GM10266 (cell line): Measurements from ENCODE around the gene ZFYVE28.

Experiments
- DNase-seq: peaks from one replicate; pipeline ENCODE4 v3.0.0; 2012; ENCODE audit errors: extremely low spot score
- TF ChIP-seq, protein P1 (sequence below): IDR thresholded peaks from 2 replicates; pipeline ENCODE4 v1.5.1; 2012; ENCODE audit warnings: mild to moderate bottlenecking, low read depth; ENCODE audit not compliant: control insufficient read depth, insufficient read depth; ENCODE audit errors: missing control alignments

ZFYVE28 gene

DNA sequence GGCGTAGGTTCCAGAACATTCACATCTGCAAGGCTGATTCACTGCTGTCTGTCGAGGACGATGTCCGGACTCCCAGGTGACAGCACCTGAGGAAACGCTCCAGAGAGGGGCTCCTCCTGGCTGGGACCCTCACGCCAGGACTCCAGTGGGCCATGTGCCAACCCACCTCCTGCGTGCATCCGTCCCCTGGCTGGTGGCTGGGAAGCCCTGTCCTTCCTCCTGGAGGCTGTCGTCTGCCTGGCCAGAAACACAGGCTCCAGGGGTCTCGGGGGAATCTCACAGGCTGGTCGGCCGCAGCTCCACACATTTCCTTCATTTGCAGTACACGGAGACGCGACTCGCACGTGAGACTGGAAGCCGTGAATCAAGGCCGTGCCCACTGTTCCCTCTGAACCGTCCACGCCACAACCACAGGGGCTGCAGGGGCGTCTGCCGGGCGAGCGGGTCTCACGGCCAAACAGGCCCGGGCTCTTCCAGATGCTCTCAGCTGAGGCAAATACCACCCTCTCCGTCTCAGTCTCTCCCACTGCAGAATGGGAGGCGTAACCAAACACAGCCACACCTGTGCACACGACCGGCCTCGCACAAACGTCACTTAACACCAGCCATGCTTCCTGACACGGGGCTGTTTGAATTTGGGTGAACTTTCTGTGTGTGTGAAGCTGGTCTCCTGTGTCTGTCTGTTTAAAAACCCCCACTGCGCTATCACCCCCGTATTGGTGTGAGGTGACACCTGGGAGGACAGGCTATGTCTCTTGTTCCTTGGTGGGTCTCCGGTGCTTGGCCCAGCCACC, 117.8 kb downstream of the ZFYVE28 start:
- TF ChIP-seq, protein P1, sequence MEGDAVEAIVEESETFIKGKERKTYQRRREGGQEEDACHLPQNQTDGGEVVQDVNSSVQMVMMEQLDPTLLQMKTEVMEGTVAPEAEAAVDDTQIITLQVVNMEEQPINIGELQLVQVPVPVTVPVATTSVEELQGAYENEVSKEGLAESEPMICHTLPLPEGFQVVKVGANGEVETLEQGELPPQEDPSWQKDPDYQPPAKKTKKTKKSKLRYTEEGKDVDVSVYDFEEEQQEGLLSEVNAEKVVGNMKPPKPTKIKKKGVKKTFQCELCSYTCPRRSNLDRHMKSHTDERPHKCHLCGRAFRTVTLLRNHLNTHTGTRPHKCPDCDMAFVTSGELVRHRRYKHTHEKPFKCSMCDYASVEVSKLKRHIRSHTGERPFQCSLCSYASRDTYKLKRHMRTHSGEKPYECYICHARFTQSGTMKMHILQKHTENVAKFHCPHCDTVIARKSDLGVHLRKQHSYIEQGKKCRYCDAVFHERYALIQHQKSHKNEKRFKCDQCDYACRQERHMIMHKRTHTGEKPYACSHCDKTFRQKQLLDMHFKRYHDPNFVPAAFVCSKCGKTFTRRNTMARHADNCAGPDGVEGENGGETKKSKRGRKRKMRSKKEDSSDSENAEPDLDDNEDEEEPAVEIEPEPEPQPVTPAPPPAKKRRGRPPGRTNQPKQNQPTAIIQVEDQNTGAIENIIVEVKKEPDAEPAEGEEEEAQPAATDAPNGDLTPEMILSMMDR: no peak
- DNase-seq: no peak

DNA sequence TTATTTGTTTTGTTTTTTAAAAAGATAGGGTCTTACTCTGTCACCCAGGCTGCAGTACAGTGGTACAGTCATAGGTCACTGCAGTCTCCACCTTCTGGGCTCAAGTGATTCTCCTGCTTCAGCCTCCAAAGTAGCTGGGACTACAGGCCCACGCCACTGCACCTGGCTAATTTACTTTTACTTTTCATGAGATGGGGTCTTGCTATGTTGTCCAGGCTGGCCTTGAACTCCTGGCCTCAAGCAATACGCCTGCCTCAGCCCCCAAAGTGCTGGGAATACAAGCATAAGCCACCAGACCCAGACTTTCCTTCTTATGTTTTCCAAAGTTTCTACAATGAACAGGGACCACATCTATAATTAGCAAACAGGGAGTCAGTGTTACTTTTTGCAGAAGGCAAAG, 118.7 kb downstream of the ZFYVE28 start:
- TF ChIP-seq, protein P1: no peak
- no peak for DNase-seq

DNA sequence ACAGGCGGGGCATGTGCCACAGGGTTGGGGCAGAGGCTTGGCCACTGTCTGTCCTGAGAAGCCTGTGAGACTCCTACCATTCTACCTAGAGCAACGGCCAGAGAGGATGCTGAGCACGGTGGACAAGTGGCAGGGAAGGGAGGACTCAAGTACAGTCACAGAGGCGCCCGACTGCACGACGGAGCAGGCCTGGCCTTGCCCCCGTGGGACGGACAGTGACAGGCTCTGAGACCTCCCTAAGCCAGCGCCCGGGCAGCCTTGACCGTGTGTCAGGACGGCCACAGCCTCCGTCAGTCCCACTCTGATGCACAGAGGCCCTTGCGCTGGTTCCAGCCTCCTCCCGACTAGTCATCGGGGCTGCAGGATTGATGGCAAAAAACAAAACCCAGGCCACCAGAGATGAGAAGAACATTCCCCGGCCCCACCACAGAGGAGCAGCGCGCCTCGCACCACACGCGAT, 119.9 kb downstream of the ZFYVE28 start:
- no peak for DNase-seq
- TF ChIP-seq, protein P1: no peak

DNA sequence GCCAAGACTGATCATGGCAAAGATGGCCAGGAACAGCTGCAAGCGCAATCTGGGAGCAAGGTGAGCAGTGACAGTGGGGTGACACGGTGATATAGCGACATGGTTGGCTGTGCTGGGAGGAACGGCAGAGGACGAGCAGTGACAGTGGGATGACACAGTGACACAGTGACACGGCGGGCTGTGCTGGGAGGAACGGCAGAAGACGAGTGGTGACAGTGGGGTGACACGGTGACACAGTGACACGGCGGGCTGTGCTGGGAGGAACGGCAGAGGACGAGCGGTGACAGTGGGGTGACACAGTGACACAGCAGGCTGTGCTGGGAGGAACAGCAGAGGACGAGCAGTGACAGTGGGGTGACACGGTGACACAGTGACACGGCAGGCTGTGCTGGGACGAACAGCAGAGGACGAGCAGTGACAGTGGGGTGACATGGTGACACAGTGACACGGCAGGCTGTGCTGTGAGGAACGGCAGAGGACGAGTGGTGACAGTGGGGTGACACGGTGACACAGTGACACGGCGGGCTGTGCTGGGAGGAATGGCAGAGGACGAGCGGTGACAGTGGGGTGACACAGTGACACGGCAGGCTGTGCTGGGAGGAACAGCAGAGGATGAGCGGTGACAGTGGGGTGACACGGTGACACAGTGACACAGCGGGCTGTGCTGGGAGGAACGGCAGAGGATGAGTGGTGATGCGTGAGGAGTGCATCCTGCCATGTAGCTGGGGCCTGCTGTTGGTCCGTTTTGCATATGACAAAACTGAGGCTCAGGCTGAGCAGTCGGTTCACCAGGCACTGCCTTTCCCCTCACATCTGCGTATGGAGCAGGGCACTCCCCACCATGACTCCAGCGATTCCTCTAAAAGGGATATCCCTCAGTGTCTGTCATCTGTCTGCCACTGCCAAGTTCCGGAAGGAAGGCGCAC, 120.6 kb downstream of the ZFYVE28 start:
- no peak for DNase-seq
- TF ChIP-seq, protein P1: no peak

DNA sequence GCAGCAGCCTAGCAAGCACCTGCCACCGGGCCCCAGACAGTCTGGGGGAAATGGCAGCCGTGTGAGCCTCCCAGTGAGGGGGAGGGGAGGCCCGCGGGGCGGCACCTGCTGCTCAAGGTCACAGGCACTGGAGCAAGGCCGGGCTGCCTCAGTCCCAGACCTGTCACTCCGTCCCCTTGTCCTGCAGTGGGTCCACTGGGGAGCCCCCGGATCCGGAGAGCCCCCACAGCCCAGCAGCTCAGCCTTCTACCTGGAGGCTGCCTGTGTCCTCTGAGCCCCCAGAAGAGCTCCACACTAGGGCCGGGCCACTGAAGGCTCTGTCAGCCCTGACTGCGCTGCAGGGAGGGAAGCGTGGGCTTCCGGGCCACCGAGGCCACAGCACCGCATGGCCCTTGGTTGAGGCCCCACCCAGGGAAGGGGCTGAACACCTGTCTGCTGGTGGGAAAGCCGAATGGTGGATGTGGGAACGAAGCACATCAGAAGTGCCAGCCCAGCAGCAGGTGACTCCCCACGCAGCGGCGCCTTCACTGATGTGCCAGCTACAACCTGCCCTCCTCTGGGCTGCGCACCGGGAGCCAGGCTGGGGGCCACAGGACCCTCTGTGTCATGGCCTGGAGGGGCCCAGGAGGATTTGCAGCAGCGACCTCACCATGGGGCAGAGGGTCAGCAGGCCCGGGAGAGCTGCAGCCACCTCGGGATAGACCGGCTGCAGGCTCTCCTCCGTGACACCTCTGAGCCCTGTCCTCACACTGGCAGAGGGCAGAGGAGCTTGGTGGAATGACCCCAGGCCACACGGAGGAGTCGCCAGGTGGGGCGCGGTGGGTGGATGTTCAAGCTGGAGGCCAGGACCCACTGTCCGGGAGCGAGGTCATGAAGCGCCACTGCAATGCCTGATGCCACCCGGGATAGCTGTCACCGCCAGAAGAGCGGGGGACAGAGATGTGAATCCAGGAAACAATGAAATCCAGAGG, 121.5 kb downstream of the ZFYVE28 start:
- DNase-seq: no peak

DNA sequence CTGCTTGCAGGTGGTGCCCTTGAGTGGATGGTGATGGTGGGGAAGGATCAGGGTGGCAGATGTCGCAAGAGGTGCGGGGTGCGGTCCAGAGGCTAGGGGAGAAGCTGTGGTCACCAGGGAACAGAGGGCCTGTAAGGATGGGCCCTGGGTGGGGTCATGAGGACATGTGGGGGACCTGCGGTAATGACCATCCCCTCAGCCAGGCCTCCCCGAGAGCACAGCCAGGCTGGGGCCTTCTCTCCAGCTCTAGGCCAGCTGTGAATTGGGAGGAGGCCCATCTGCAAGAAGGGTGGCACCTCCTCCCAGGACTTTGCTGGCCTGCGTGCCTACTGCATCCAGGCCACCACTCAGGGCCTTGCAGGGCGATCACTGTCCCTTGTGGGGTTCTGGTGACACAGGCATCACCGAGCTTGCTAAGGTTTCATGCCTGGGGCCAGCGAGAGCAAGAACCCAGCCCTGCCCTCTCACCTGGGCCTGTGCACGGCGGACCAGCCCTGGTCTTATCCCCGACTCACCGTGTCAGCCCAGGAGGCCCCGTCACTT, 122.5 kb downstream of the ZFYVE28 start:
- TF ChIP-seq, protein P1: no peak

More for the DNA sequence above, 121.5 kb downstream of the ZFYVE28 start:
- TF ChIP-seq, protein P1: no peak

More for the DNA sequence above, 122.5 kb downstream of the ZFYVE28 start:
- no peak for DNase-seq
